ENCODE measurements around the gene PACS2.

PACS2 gene

DNA sequence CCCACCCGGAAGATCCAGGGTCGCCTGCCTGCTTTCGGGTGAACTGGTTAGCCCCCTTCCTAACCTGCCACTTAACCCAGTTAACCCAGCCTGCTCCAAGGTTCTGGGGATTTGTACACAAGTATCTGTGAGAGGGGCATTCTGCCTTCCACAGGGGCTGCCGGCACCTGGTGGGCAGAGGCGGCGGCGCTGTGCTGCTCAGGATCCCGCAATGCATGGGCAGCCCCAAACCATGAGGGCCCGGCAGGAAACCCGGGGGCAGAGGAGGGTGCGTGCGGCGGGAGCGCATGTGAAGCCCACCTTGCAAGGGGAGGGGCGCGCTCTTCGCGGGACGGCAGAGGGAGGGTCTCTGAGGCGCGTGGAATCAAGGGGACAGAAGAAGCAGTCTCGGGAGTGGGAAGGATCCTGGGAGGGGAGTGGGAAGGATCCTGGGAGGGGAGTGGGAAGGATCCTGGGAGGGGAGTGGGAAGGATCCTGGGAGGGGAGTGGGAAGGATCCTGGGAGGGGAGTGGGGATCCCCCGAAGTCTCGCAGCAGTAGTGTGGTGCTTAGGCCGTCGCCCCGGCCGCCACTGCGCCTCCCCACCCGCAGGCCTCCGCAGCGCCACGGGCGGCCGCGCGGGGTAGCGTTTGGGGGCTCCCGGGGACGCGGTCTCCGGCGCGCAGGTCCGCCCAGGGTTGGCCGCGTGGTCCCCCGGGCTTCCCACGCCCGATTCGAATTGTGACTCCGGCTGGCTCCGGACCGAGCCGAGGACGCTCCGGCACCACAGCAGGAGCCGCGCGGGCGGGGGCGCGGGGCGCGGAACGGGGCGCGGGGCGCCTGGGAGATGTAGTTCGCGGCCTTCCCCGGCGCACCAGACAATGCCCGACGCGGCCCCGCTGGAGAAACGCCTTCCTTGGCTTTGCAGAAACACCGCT, 100.2 kb downstream of the PACS2 start:
- peak; percentile 83 for DNase-seq (ENCODE audit: extremely low read depth, insufficient read length)
- TF ChIP-seq, protein P1, sequence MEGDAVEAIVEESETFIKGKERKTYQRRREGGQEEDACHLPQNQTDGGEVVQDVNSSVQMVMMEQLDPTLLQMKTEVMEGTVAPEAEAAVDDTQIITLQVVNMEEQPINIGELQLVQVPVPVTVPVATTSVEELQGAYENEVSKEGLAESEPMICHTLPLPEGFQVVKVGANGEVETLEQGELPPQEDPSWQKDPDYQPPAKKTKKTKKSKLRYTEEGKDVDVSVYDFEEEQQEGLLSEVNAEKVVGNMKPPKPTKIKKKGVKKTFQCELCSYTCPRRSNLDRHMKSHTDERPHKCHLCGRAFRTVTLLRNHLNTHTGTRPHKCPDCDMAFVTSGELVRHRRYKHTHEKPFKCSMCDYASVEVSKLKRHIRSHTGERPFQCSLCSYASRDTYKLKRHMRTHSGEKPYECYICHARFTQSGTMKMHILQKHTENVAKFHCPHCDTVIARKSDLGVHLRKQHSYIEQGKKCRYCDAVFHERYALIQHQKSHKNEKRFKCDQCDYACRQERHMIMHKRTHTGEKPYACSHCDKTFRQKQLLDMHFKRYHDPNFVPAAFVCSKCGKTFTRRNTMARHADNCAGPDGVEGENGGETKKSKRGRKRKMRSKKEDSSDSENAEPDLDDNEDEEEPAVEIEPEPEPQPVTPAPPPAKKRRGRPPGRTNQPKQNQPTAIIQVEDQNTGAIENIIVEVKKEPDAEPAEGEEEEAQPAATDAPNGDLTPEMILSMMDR (IDR thresholded peaks at IDR 0.05; ENCODE audit: insufficient read depth, low read length, poor library complexity, severe bottlenecking), result peak; percentile 21
- H3K4me3 ChIP-seq (replicated peaks; ENCODE audit: low read depth, low read length), result peak overlapping the region; percentile 51
- no peaks in the 10 kb centered on the region for H3K27me3 ChIP-seq (replicated peaks; ENCODE audit: control insufficient read depth, insufficient read depth, low read length)
- H3K36me3 ChIP-seq (ENCODE audit: control insufficient read depth, insufficient read depth, low read length), result no peaks in the 10 kb centered on the region

DNA sequence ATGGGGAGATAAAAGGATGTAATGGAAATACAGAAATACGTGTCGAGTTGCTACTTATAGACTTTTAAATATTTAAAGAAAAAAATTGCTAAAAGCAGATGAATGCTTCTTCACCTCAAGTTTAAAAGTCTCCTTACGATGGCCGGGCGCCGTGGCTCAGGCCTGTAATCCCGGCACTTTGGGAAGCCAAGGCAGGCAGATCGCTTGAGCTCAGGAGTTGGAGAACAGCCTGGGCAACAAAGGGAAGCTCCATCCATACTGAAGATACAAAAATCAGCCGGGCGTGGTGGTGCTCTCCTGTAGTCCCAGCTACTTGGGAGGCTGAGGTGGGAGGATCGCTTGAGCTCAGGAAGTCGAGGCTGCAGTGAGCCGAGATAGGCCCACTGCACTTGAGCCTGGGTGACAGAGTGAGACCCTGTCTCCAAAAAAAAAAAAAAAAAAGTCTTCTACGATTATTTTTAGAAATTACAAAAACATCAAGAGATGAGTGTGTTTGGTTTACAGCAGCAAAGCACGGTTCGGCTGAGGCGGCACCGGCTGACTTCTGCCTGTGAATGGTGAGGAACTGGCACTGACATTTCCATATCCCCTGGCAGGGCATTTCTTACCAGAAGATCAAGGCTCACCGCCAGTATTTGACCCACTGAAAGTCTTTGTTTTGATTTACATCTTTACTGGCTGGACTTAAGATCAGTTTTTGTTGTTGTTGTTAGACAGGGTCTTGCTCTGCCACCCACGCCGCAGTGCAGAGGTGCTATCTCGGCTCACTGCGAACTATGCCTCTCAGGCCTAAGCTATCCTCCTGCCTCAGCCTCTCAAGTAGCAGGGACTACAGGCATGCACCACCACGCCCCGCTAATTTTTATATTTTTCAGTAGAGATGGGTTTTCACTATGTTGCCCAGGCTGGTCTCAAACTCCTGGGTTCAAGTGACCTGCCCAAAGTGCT, 101.2 kb downstream of the PACS2 start:
- DNase-seq (ENCODE audit: extremely low read depth, insufficient read length), result no peak
- TF ChIP-seq, protein P1 (IDR thresholded peaks at IDR 0.05; ENCODE audit: insufficient read depth, low read length, poor library complexity, severe bottlenecking), result no peak
- H3K36me3 ChIP-seq (ENCODE audit: control insufficient read depth, insufficient read depth, low read length), result no peaks in the 10 kb centered on the region
- no peaks in the 10 kb centered on the region for H3K27me3 ChIP-seq (replicated peaks; ENCODE audit: control insufficient read depth, insufficient read depth, low read length)
- H3K4me3 ChIP-seq (replicated peaks; ENCODE audit: low read depth, low read length), result no peak overlapping the region; the same call in 1 of the 2 replicates

DNA sequence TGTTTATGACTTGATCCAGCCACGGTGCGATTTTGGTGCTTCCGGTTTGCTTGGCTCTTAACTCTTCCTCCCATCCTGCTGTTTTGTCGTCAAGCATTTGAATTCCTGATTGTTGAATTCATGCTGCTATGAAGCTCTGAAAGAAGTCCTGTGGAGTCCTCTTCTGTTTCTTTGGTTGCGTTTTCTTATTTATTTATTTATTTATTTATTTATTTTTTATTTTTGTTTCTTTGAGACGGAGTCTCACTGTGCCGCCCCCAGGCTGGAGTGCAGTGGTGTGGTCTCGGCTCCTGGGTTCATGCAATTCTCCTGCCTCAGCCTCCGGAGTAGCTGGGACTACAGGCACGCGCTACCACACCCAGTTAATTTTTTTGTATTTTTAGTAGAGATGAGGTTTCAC, 102.1 kb downstream of the PACS2 start:
- H3K36me3 ChIP-seq (ENCODE audit: control insufficient read depth, insufficient read depth, low read length), result no peaks in the 10 kb centered on the region
- no peak for DNase-seq (ENCODE audit: extremely low read depth, insufficient read length)
- TF ChIP-seq, protein P1 (IDR thresholded peaks at IDR 0.05; ENCODE audit: insufficient read depth, low read length, poor library complexity, severe bottlenecking), result no peak

DNA sequence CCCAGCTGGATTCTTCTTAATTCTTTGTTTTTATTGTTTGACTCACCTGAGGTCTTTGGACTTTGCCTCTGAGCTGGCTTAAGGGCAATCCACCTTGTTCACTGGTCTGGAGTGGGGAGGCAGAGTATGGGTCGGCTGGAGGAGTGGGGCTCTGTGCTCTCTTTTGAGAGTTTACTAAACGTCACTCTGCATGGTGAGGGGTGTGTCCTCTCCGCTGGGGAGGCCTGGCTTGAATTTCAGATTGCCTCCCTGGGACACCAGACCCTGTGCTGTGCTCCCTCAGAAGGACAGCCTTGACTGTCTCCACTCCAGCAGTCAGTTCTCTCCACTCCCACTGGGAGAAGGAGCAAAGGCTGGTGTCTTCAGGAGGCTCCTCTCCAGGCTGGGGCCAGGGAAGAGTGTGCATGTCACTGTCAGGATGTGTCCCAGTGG, 103.2 kb downstream of the PACS2 start:
- no peak overlapping the region for H3K4me3 ChIP-seq (replicated peaks; ENCODE audit: low read depth, low read length)
- no peak for DNase-seq (ENCODE audit: extremely low read depth, insufficient read length)

More for the DNA sequence above, 102.1 kb downstream of the PACS2 start:
- H3K27me3 ChIP-seq (replicated peaks; ENCODE audit: control insufficient read depth, insufficient read depth, low read length), result no peaks in the 10 kb centered on the region
- H3K4me3 ChIP-seq (replicated peaks; ENCODE audit: low read depth, low read length), result no peak overlapping the region

More for the DNA sequence above, 103.2 kb downstream of the PACS2 start:
- TF ChIP-seq, protein P1 (IDR thresholded peaks at IDR 0.05; ENCODE audit: insufficient read depth, low read length, poor library complexity, severe bottlenecking), result no peak
- Histone ChIP-seq H3K36me3 (ENCODE audit: control insufficient read depth, insufficient read depth, low read length) (no peaks in the 10 kb centered on the region), H3K27me3 (replicated peaks; ENCODE audit: control insufficient read depth, insufficient read depth, low read length) (no peaks in the 10 kb centered on the region)
